GM23338 (cell line): ENCODE measurements around the gene CDH23. TPM values are rescaled to one million over a fixed set of nuclear protein-coding genes. Genes with fewer than 3 reads are reported as not detected.

Source experiments
- ATAC-seq: fragments of 200-7000 bp; cut with Tn5 transposase; 3 replicates; pipeline ENCODE4 v1.9.1; 2020
- DNase-seq: peaks from one replicate; pipeline ENCODE4 v3.0.0-alpha.2; 2015; ENCODE audit warnings: low spot score
- H2AFZ ChIP-seq: fragments of 200-600 bp; sonication (generic); 2 replicates; pipeline ENCODE4 v1.8.0; 2016; ENCODE audit warnings: antibody characterized with exemption, mild to moderate bottlenecking, moderate library complexity
- H3F3A ChIP-seq: fragments of 200-600 bp; sonication (generic); replicated peaks from 2 replicates; pipeline ENCODE4 v1.8.0; 2017; ENCODE audit warnings: antibody characterized with exemption, mixed run types, low read depth
- H3K27ac ChIP-seq: fragments of 200-600 bp; sonication (generic); 2 replicates; pipeline ENCODE4 v1.6.1; 2016; ENCODE audit warnings: low read depth
- H3K27me3 ChIP-seq: fragments of 200-600 bp; sonication (generic); 2 replicates; pipeline ENCODE4 v1.8.0; 2016; ENCODE audit warnings: mild to moderate bottlenecking, mixed run types, moderate library complexity; ENCODE audit not compliant: insufficient read depth
- H3K36me3 ChIP-seq: fragments of 200-600 bp; sonication (generic); 2 replicates; pipeline ENCODE4 v1.8.0; 2016; ENCODE audit warnings: mild to moderate bottlenecking; ENCODE audit not compliant: insufficient read depth
- H3K4me1 ChIP-seq: fragments of 200-600 bp; sonication (generic); 2 replicates; pipeline ENCODE4 v1.8.0; 2016; ENCODE audit warnings: mild to moderate bottlenecking, moderate library complexity; ENCODE audit not compliant: insufficient read depth
- H3K4me2 ChIP-seq: fragments of 200-600 bp; sonication (generic); 2 replicates; pipeline ENCODE4 v1.7.1; 2017; ENCODE audit warnings: mixed run types
- H3K4me3 ChIP-seq: fragments of 200-600 bp; sonication (generic); 2 replicates; pipeline ENCODE4 v1.6.1; 2016; ENCODE audit warnings: mixed run types
- H3K79me2 ChIP-seq: fragments of 200-600 bp; sonication (generic); replicated peaks from 2 replicates; pipeline ENCODE4 v1.8.0; 2017; ENCODE audit warnings: mild to moderate bottlenecking; ENCODE audit not compliant: insufficient read depth
- H3K9me2 ChIP-seq: fragments of 200-600 bp; sonication (generic); 2 replicates; pipeline ENCODE4 v1.8.0; 2017; ENCODE audit not compliant: insufficient read depth
- H4K20me1 ChIP-seq: fragments of 200-600 bp; sonication (generic); replicated peaks from 2 replicates; pipeline ENCODE4 v1.8.0; 2017; ENCODE audit warnings: mild to moderate bottlenecking; ENCODE audit not compliant: insufficient read depth
- H3K27ac Mint-ChIP-seq: 2 replicates; pipeline ENCODE4 v1.8.0; 2020; ENCODE audit warnings: inconsistent platforms, mild to moderate bottlenecking, moderate library complexity, mixed read lengths
- H3K27me3 Mint-ChIP-seq: 3 replicates; pipeline ENCODE4 v1.8.0; 2022; ENCODE audit warnings: low read depth, mild to moderate bottlenecking, moderate library complexity, mixed read lengths, inconsistent platforms; ENCODE audit not compliant: insufficient read depth, poor library complexity
- H3K36me3 Mint-ChIP-seq: 3 replicates; pipeline ENCODE4 v1.8.0; 2021; ENCODE audit warnings: low read depth, mild to moderate bottlenecking, inconsistent platforms, moderate library complexity, mixed read lengths
- H3K4me1 Mint-ChIP-seq: 3 replicates; pipeline ENCODE4 v1.8.0; 2020; ENCODE audit warnings: mild to moderate bottlenecking, inconsistent platforms, mixed read lengths
- H3K4me3 Mint-ChIP-seq: 3 replicates; pipeline ENCODE4 v1.8.0; 2021; ENCODE audit warnings: moderate library complexity, mild to moderate bottlenecking, inconsistent platforms, mixed read lengths
- H3K9me3 Mint-ChIP-seq: 3 replicates; pipeline ENCODE4 v1.8.0; 2020; ENCODE audit warnings: moderate library complexity, mild to moderate bottlenecking, inconsistent platforms, mixed read lengths
- CTCF ChIP-seq, 2 experiments: fragments of 200-600 bp in 1 of 2; sonication (generic) in 1 of 2; conservative IDR thresholded peaks; 2 replicates each; pipeline versions ENCODE4 v1.5.1 to v1.6.1; 2016 to 2017; ENCODE audit warnings: antibody characterized with exemption in 2 of 2, low read depth in 2 of 2, mild to moderate bottlenecking in 2 of 2, moderate library complexity in 1 of 2
- JUNB ChIP-seq: IDR thresholded peaks from one replicate; pipeline ENCODE4 v1.6.1; 2016; ENCODE audit warnings: antibody characterized with exemption; ENCODE audit not compliant: unreplicated experiment
- NANOG ChIP-seq: IDR thresholded peaks from 2 replicates; pipeline ENCODE4 v1.6.1; 2016; ENCODE audit warnings: antibody characterized with exemption, borderline replicate concordance
- POLR2AphosphoS5 ChIP-seq: IDR thresholded peaks from 2 replicates; pipeline ENCODE4 v1.6.1; 2016; ENCODE audit warnings: antibody characterized with exemption, low read depth
- REST ChIP-seq: IDR thresholded peaks from one replicate; pipeline ENCODE4 v1.6.1; 2018; ENCODE audit warnings: antibody characterized with exemption; ENCODE audit not compliant: unreplicated experiment
- polyA plus RNA-seq: library from polyadenylated mRNA; unstranded; fragments of >200 nt; fragmentation: Nextera tagmentation; extraction: Ambion mirVana; gene quantifications from 2 replicates; pipeline ENCODE4 v1.2.1, GENCODE V29; 2016
- total RNA-seq: library from RNA; depleted of rRNA; stranded (reverse); fragments of >200 nt; shearing (Covaris generic); gene quantifications from 2 replicates; pipeline ENCODE4 v1.2.3, GENCODE V29; 2014

Gene CDH23
- total and polyA plus RNA-seq, 2 experiments from 2014 or later = 0.95 to 4.3 TPM

- TF ChIP-seq CTCF (conservative IDR thresholded peaks at IDR 0.05; ENCODE audit: low read depth in 2 of 2) = no peak
- TF ChIP-seq POLR2AphosphoS5 = no peak
Observed at GRCh38 chr10:71648254-71648932, 251.7 kb downstream of the CDH23 start (continued).

GRCh38 chr10:71648933-71649320 lies 252.2 kb downstream of the CDH23 start:
- Histone ChIP-seq H2AFZ (no peak overlapping the region), H3F3A (no peaks in the 10 kb centered on the region), H3K36me3 (no peaks in the 10 kb centered on the region), H3K4me2 (no peak overlapping the region), H3K27ac (no peak overlapping the region), H3K27me3 (no peaks in the 10 kb centered on the region), H3K4me1 (peaks cover 11% of the 10 kb centered on the region), H3K4me3 (no peak overlapping the region), H3K79me2 (no peaks in the 10 kb centered on the region), H4K20me1 (no peaks in the 10 kb centered on the region), H3K9me2 (no peaks in the 10 kb centered on the region)
- Mint-ChIP-seq H3K27ac (0 out of 2 replicates have a peak overlapping the region, but pooled peaks have one; percentile 38), H3K4me3 (no peak overlapping the region), H3K4me1 (peaks cover 17% of the 10 kb centered on the region), H3K9me3 (no peaks in the 10 kb centered on the region), H3K36me3 (no peaks in the 10 kb centered on the region), H3K27me3 (peaks cover 4% of the 10 kb centered on the region)
- ATAC-seq (no peak), DNase-seq (no peak)
- TF ChIP-seq NANOG (no peak), CTCF (conservative IDR thresholded peaks at IDR 0.05; ENCODE audit: low read depth in 2 of 2) (no peak), JUNB (no peak), REST (no peak)
